Fibroblast of skin of scalp (primary cell): Measurements from ENCODE around the gene RLN3.
"Not testable (repeated sequence)": the region's sequence is repeated elsewhere in the genome, so short reads cannot be mapped to it uniquely, and the experiment has no call there.

Experiments
- DNase-seq: peaks from one replicate; pipeline ENCODE4 v3.0.0-alpha.2; 2013

Gene RLN3

DNA sequence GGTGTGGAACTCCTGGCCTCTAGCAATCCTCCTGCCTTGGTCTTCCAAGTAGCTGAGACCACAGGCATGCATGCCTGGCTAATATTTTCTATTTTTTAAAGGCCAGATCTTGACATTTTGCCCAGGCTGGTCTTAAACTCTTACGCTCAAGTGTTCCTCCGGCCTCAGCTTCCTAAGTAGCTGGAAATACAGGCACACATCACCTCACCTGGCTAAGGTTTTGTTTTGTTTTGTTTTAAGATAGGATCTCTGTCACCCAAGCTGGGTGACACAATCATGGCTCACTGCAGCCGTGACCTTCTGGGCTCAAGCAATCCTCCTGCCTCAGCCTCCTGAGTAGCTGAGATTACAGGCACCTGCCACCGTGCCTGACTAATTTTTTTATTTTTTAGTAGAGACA lies 5.5 kb upstream of the RLN3 start:
- peak; percentile 20 for DNase-seq

- DNase-seq = peak; percentile 63
Observed at GRCh38 chr19:14023404-14024235, 4.3 kb upstream of the RLN3 start.

DNA sequence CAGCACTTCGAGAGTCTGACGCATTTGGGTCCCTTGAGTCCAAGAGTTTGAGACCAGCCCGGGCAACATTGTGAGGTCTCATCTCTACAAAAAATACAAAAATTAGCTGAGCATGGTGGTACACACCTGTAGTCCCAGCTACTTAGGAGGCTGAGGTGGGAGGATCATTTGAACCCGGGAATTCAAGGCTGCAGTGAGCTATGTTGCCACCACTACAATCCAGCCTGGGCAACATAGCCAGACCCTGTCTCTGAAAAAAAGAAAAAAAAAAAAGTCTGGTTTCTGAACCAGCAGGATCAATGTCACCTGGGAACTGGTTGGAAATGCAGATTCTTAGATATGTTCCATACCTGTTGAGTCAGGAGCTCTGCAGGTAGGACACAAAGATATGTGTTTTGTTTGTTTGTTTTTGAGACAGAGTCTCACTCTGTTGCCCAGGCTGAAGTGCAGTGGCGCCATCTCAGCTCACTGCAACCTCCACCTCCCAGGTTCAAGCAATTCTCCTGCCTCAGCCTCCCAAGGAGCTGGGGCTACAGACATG lies 1.2 kb upstream of the RLN3 start:
- DNase-seq = not testable (repeated sequence)

DNA sequence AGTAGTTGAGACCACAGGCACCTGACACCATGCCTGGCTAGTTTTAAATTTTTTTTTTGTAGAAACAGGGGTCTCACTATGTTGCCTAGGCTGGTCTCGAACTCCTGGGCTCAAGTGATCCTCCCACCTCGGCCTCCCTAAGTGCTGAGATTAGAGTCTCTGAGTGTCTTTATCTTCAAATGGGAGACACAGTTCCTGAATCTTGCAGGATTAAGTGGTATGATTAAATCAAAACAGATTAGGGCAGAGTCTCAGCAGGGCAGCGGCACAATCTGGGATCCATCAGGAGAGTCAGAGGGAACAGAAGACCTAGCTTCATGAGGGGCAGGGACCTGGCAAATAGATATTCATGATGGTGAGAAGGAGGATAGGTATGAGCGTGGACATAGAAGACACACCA lies 953 bp downstream of the RLN3 start:
- no peak for DNase-seq

DNA sequence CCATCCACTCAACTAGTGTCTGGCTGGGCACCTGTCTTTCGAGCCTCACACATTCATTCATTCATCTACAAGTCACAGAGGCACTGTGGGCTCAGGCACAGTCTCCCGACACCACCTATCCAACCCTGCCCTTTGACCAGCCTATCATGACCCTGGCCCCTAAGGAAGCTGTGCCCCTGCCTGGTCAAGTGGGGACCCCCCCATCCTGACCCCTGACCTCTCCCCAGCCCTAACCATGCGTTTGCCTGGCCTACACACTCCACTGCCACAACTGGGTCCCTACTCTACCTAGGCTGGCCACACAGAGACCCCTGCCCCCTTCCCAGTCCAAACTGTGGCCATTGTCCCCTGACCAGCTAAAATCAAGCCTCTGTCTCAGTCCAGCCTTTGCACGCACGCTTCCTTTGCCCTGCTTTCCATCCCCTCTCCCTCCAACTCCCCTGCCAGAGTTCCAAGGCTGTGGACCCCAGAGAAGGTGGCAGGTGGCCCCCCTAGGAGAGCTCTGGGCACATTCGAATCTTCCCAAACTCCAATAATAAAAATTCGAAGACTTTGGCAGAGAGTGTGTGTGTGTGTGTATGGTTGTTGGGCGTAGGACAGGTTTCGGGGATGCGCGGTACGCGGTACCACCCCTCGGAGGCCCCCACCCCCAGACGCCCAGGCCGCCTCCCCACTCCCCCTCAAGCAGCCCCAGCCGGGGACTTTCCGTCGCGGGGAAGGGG lies 3.2 kb downstream of the RLN3 start:
- no peak for DNase-seq

DNA sequence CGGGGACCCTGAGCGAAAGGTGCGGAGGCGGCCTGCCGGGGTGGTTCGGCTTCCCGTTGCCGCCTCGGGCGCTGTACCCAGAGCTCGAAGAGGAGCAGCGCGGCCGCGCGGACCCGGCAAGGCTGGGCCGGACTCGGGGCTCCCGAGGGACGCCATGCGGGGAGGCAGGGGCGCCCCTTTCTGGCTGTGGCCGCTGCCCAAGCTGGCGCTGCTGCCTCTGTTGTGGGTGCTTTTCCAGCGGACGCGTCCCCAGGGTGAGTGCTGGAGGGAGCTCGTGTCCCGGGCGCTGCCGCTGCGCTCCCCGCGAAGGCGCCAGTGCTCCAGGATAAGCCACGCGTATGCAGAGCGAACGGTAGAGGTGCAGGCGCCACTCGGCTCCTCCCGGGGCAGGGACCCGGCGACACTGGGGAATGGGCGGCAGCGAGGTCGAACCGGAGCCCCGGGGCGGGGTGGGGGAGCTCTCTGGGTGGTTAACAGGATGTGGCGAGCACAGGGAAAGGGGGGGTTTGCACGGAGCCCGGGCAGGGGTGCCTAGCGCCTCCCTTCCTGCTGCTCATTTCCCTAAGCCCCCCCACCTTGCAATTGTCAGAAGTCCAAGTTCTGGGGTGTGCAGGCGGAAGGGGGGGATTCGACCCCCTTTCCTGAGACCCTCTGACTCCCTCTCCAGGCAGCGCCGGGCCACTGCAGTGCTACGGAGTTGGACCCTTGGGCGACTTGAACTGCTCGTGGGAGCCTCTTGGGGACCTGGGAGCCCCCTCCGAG lies 4.0 kb downstream of the RLN3 start, which contains the start of gene IL27RA:
Gene IL27RA (plus strand): TSS at position 44 of the 762 bp plus-strand sequence. CDS start 111 bp downstream, at position 155.
- peak; percentile 53 for DNase-seq

GRCh38 chr19:14033946-14034345 lies 6.0 kb downstream of the RLN3 start:
- DNase-seq = no peak

GRCh38 chr19:14035159-14035558 lies 7.2 kb downstream of the RLN3 start:
- not testable (repeated sequence) for DNase-seq

DNA sequence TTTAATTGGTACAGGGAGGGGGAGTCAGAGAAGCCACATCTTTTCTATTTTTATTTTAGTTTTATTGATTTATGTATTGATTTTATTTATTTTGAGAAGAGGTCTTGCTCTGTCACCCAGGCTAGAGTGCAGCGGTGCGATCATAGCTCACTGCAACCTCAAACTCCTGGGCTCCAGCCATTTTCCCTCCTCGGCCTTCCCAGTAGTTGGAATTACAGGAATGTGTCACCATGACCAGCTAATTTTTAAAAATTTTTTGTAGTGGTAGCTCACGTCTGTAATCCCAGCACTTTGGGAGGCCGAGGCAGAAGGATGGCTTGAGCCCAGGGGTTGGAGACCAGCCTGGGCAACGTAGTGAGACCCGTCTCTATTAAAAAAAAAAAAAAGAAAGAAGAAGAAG lies 7.8 kb downstream of the RLN3 start:
- DNase-seq = peak; percentile 68

DNA sequence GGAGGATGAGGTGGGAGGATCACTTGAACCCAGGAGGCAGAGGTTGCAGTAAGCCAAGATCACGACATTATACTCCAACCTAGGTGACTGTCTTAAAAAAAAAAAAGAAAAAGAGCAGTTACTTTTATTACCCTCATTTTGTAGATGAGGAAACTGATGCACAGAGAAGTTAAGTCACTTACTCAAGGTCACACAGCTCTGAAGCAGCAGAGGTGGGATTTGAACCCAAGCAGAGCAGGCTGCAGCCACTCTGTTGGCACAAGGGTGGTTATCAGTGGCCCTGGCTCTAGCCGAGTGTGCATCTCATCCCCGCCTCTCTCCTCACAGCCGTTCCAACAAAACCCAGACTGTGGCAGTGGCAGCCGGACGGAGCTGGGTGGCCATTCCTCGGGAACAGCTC lies 11.2 kb downstream of the RLN3 start:
- DNase-seq = no peak

- peak; percentile 54 for DNase-seq
Observed at GRCh38 chr19:14042659-14043608, 15.0 kb downstream of the RLN3 start.

DNA sequence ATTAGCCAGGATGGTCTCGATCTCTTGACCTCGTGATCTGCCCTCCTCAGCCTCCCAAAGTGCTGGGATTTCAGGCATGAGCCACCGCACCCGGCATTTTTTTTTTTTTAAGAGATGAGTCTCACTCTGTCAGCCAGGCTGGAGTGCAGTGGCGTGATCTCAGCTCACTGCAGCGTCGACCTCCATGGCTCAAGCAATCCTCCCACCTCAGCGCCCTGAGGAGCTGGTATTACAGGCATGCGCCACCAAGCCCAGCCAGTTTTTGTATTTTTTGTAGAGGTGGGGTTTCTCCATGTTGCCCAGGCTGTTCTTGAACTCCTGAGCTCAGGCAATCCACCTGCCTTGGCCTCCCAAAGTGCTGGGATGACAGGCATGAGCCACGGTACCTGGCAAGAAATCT lies 19.9 kb downstream of the RLN3 start:
- not testable (repeated sequence) for DNase-seq

- peak; percentile 22 for DNase-seq
Observed at GRCh38 chr19:14048443-14049153, 20.6 kb downstream of the RLN3 start.

- no peak for DNase-seq
Observed at GRCh38 chr19:14050512-14050911, 22.6 kb downstream of the RLN3 start.

GRCh38 chr19:14050961-14051360 lies 23.0 kb downstream of the RLN3 start:
- not testable (repeated sequence) for DNase-seq

GRCh38 chr19:14051980-14052379 lies 24.0 kb downstream of the RLN3 start:
- DNase-seq = no peak

DNA sequence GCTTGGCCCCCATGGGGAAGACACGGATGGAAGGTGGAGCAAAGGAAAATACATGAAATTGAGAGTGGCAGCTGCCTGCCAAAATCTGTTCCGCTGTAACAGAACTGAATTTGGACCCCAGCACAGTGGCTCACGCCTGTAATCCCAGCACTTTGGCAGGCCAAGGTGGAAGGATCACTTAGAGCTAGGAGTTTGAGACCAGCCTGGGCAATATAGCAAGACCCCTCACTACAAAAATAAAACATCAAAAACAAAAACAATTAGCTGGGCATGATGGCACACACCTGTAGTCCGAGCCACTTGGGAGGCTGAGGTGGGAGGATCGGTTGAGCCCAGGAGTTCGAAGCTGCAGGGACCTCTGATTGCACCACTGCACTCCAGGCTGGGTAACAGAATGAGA lies 24.5 kb downstream of the RLN3 start:
- DNase-seq = no peak

- DNase-seq = no peak
Observed at GRCh38 chr19:14053032-14053431, 25.1 kb downstream of the RLN3 start.

GRCh38 chr19:14053500-14053899 lies 25.6 kb downstream of the RLN3 start:
- no peak for DNase-seq

- DNase-seq = no peak
Observed at GRCh38 chr19:14054099-14054498, 26.2 kb downstream of the RLN3 start.

DNA sequence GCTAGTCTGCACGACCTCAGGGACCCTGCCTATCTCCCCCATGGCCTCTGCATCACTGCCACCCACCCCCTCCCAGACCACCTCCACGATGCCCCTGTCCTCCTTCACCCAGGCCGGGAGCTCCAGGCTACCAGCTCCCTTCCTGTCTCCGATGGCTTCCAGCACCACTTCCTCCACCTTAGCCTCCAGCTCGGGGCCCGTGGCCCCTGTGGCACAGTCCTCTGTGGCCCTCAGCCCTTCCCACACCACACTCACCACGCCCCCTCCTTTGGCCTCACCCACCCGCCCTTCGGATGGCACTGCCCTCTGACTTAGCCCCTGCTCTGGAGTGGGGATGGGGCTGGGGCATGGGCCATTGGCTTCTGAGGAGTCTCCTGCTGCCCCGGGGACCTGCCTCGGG lies 26.8 kb downstream of the RLN3 start:
- no peak for DNase-seq
